ENCODE results near the gene RORB.

RORB gene

GRCh38 chr9:74598874-74599273 is 101.7 kb downstream of the RORB start:
- no peak for DNase-seq (ENCODE audit: low spot score)

GRCh38 chr9:74609671-74610405 is 112.7 kb downstream of the RORB start:
- DNase-seq (ENCODE audit: low spot score) = no peak

- no peak for DNase-seq (ENCODE audit: low spot score)
Measured at GRCh38 chr9:74610523-74611061, 113.5 kb downstream of the RORB start.

GRCh38 chr9:74630228-74630627 is 133.1 kb downstream of the RORB start:
- DNase-seq (ENCODE audit: low spot score) = no peak

GRCh38 chr9:74639112-74639511 is 142.0 kb downstream of the RORB start:
- no peak for DNase-seq (ENCODE audit: low spot score)

- DNase-seq (ENCODE audit: low spot score) = no peak
Measured at GRCh38 chr9:74642376-74642775, 145.2 kb downstream of the RORB start.

- no peak for DNase-seq (ENCODE audit: low spot score)
Measured at GRCh38 chr9:74643303-74643923, 146.3 kb downstream of the RORB start.

GRCh38 chr9:74644023-74644422 is 146.9 kb downstream of the RORB start:
- no peak for DNase-seq (ENCODE audit: low spot score)

GRCh38 chr9:74645007-74645639 is 148.0 kb downstream of the RORB start:
- DNase-seq (ENCODE audit: low spot score) = peak; percentile 9

GRCh38 chr9:74653410-74654080 is 156.4 kb downstream of the RORB start:
- no peak for DNase-seq (ENCODE audit: low spot score)

GRCh38 chr9:74662674-74663073 is 165.5 kb downstream of the RORB start:
- no peak for DNase-seq (ENCODE audit: low spot score)

GRCh38 chr9:74663439-74663838 is 166.3 kb downstream of the RORB start:
- DNase-seq (ENCODE audit: low spot score) = no peak

- DNase-seq (ENCODE audit: low spot score) = no peak
Measured at GRCh38 chr9:74666625-74667316, 169.6 kb downstream of the RORB start.

- no peak for DNase-seq (ENCODE audit: low spot score)
Measured at GRCh38 chr9:74672237-74672636, 175.1 kb downstream of the RORB start.

GRCh38 chr9:74674077-74674476 is 176.9 kb downstream of the RORB start:
- DNase-seq (ENCODE audit: low spot score) = no peak

GRCh38 chr9:74681906-74682305 is 184.8 kb downstream of the RORB start:
- no peak for DNase-seq (ENCODE audit: low spot score)

GRCh38 chr9:74683322-74683721 is 186.2 kb downstream of the RORB start:
- no peak for DNase-seq (ENCODE audit: low spot score)

- DNase-seq (ENCODE audit: low spot score) = no peak
Measured at GRCh38 chr9:74691058-74691457, 193.9 kb downstream of the RORB start.

GRCh38 chr9:74696520-74696919 is 199.4 kb downstream of the RORB start:
- no peak for DNase-seq (ENCODE audit: low spot score)

- DNase-seq (ENCODE audit: low spot score) = no peak
Measured at GRCh38 chr9:74697535-74697934, 200.4 kb downstream of the RORB start.

GRCh38 chr9:74711341-74711740 is 214.2 kb downstream of the RORB start:
- no peak for DNase-seq (ENCODE audit: low spot score)

- DNase-seq (ENCODE audit: low spot score) = no peak
Measured at GRCh38 chr9:74718709-74719108, 221.6 kb downstream of the RORB start.

Measured in SW480 (cell line).